ENCODE data around the gene EIF1AX. TPM values are rescaled to one million over a fixed set of nuclear protein-coding genes. Genes with fewer than 3 reads are reported as not detected.
A peak's percentile ranks its signal among the peaks of the same experiment; 100 is the strongest.

EIF1AX gene
- total RNA-seq, 1 donor from 2014 or later: 56.3 TPM

GRCh38 chrX:20124964-20125363, 16.7 kb downstream of the EIF1AX start:
- Mint-ChIP-seq H3K27me3 (ENCODE audit: unreplicated experiment) (no peaks in the 10 kb centered on the region), H3K4me1 (ENCODE audit: unreplicated experiment) (no peaks in the 10 kb centered on the region), H3K9me3 (ENCODE audit: unreplicated experiment) (no peaks in the 10 kb centered on the region), H3K27ac (ENCODE audit: unreplicated experiment) (no peak overlapping the region), H3K36me3 (ENCODE audit: low read depth, unreplicated experiment) (no peaks in the 10 kb centered on the region), H3K4me3 (ENCODE audit: unreplicated experiment) (no peak overlapping the region)
- no peak for TF ChIP-seq CTCF (IDR thresholded peaks at IDR 0.05; ENCODE audit: unreplicated experiment)
- DNase-seq (ENCODE audit: low spot score): no peak

DNA sequence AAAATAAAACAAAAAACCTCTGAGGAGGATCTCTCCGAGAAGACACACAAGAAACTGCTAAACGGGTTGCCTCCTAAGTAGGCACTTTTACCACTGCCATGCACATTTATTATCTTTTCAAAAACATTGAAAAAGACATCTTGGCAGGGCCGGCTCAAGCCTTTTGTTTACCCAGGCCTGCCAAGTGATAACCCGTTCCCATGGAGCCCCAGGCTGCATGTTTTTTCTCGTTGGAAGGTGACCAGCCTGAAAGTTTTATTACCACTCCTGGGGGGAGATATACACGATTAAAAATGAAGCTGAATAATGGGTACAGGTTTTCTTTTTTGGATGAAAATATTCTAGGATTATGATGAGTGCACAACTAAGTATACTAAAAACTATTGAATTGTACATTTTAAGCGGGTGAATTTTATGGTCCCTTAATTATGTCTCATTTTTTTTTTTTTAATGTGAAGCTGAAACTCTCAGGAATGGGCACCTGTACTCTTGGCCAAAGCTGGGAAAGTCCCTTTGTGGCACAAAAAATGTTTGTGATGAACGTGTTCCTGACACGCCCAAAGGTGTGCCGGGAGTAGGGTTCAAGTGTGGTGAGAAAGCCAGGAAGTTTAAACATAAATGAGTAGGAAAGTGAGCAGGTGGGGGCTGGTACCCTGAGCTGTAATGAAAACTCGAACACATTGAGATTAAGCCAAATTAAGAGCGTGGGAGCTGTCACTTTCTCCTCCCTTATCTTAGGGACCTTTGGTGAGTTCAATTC, 23.4 kb downstream of the EIF1AX start:
- Mint-ChIP-seq H3K4me3 (ENCODE audit: unreplicated experiment) (no peak overlapping the region), H3K36me3 (ENCODE audit: low read depth, unreplicated experiment) (no peaks in the 10 kb centered on the region), H3K4me1 (ENCODE audit: unreplicated experiment) (no peaks in the 10 kb centered on the region), H3K9me3 (ENCODE audit: unreplicated experiment) (no peaks in the 10 kb centered on the region), H3K27me3 (ENCODE audit: unreplicated experiment) (peaks cover 5% of the 10 kb centered on the region), H3K27ac (ENCODE audit: unreplicated experiment) (no peak overlapping the region)
- no peak for DNase-seq (ENCODE audit: low spot score)
- TF ChIP-seq CTCF (IDR thresholded peaks at IDR 0.05; ENCODE audit: unreplicated experiment): no peak

DNA sequence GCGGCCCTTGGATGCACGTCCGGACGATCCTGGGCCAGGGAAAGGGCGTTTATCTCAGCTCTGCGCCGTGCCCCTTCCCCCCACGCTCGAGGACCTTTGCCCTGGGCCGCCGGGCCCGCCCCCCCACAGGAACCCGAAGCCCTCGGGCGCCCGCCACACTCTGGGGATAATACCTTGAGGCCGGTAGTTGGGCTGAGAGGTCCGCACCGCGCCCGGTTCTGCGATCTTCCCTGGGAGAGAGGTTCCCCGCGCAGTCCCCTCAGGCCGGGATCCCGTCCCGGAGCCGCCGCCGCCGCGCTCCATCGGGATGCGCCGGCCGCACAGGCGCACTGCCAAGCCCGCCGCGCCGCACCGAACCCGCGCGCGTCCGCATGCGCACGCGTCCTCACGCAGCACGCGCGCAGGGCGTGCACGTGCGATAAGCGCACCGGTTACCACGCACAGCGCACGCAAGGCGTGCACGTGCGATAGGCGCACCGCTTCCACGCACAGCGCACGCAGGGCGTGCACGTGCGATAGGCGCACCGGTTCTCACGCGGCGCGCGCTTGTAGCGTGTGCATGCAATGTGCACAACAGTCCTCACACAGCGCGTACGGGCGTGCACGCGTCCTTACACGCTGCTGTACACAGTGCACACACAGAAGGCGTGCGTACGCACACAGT, 24.9 kb downstream of the EIF1AX start, which contains the start of gene MAP7D2:
Gene MAP7D2 (minus strand): TSS at position 331 of the 664 bp plus-strand sequence. CDS start 28 bp downstream, at position 303.
- Mint-ChIP-seq H3K9me3 (ENCODE audit: unreplicated experiment) (no peaks in the 10 kb centered on the region), H3K27ac (ENCODE audit: unreplicated experiment) (no peak within 1 kb of the TSS), H3K4me1 (ENCODE audit: unreplicated experiment) (no peaks in the 10 kb centered on the region), H3K4me3 (ENCODE audit: unreplicated experiment) (peak within 1 kb of the TSS; percentile 37), H3K27me3 (ENCODE audit: unreplicated experiment) (peaks cover 5% of the 10 kb centered on the region), H3K36me3 (ENCODE audit: low read depth, unreplicated experiment) (no peaks in the 10 kb centered on the region)
- DNase-seq (ENCODE audit: low spot score): peak; percentile 11
- TF ChIP-seq CTCF (IDR thresholded peaks at IDR 0.05; ENCODE audit: unreplicated experiment): no peak

- Mint-ChIP-seq H3K36me3 (ENCODE audit: low read depth, unreplicated experiment) (no peaks in the 10 kb centered on the region), H3K4me1 (ENCODE audit: unreplicated experiment) (no peaks in the 10 kb centered on the region), H3K27me3 (ENCODE audit: unreplicated experiment) (peaks cover 5% of the 10 kb centered on the region), H3K27ac (ENCODE audit: unreplicated experiment) (no peak overlapping the region), H3K4me3 (ENCODE audit: unreplicated experiment) (peak overlapping the region; percentile 37), H3K9me3 (ENCODE audit: unreplicated experiment) (no peaks in the 10 kb centered on the region)
- DNase-seq (ENCODE audit: low spot score): no peak
- no peak for TF ChIP-seq CTCF (IDR thresholded peaks at IDR 0.05; ENCODE audit: unreplicated experiment)
These were observed 25.5 kb downstream of the EIF1AX start for GRCh38 chrX:20116087-20116576.
